ENCODE data around the gene POLG. TPM values are rescaled to one million over a fixed set of nuclear protein-coding genes. Genes with fewer than 3 reads are reported as not detected.
"Not testable (repeated sequence)": the region's sequence is repeated elsewhere in the genome, so short reads cannot be mapped to it uniquely, and the experiment has no call there.

POLG gene

GRCh38 chr15:89282631-89283030 is 52.0 kb downstream of the POLG start:
- Histone ChIP-seq H3K36me3 (ENCODE audit: control insufficient read depth in 1 of 2, insufficient read depth in 2 of 2, low read depth in 1 of 2, low read length in 2 of 2) (peaks cover 3 to 16% of the 10 kb centered on the region in 2 experiments), H3K14ac (ENCODE audit: low read length in 2 of 2) (no peak overlapping the region), H2BK5ac (ENCODE audit: low read depth, low read length, poor library complexity, severe bottlenecking) (no peak overlapping the region), H3K9ac (ENCODE audit: low read length) (no peak overlapping the region), H3K4me3 (ENCODE audit: insufficient read depth in 1 of 2, low read depth in 1 of 2, low read length in 2 of 2) (no peak overlapping the region), H2AFZ (ENCODE audit: low read depth, low read length) (no peak overlapping the region), H3K18ac (ENCODE audit: low read depth in 1 of 2, low read length in 2 of 2) (no peak overlapping the region), H2AK5ac (ENCODE audit: low read length, severe bottlenecking) (no peak overlapping the region), H2BK12ac (ENCODE audit: low read length in 2 of 2) (no peak overlapping the region), H3K4me2 (ENCODE audit: low read length, poor library complexity, severe bottlenecking) (no peak overlapping the region), H2BK15ac (ENCODE audit: low read depth, poor library complexity, severe bottlenecking) (no peak overlapping the region), H4K91ac (ENCODE audit: low read length) (no peak overlapping the region), H4K8ac (ENCODE audit: low read length) (no peak overlapping the region), H3K4me1 (ENCODE audit: control insufficient read depth, insufficient read depth, low read depth, low read length) (no peaks in the 10 kb centered on the region), H3K27ac (ENCODE audit: low read length, poor library complexity, severe bottlenecking) (no peak overlapping the region), H3K9me3 (ENCODE audit: control insufficient read depth, low read length) (peaks cover 3% of the 10 kb centered on the region), H3K79me1 (replicated peaks; ENCODE audit: low read length, poor library complexity, severe bottlenecking) (no peaks in the 10 kb centered on the region), H3K23ac (ENCODE audit: low read length in 2 of 2) (no peak overlapping the region), H3K4ac (ENCODE audit: low read depth in 1 of 2, low read length in 2 of 2) (no peak overlapping the region), H3K27me3 (ENCODE audit: control insufficient read depth in 1 of 2, insufficient read depth in 1 of 2, low read length in 2 of 2) (no peaks in the 10 kb centered on the region), H2BK120ac (ENCODE audit: low read depth, low read length) (no peak overlapping the region)
- 50% methylated on average over 1 of the region's 4 CpGs for WGBS
- DNase-seq: no peak

- no peak for DNase-seq
- Histone ChIP-seq H3K18ac (ENCODE audit: low read depth in 1 of 2, low read length in 2 of 2) (no peak overlapping the region), H3K14ac (ENCODE audit: low read length in 2 of 2) (no peak overlapping the region), H3K4me2 (ENCODE audit: low read length, poor library complexity, severe bottlenecking) (no peak overlapping the region), H4K91ac (ENCODE audit: low read length) (no peak overlapping the region), H2BK120ac (ENCODE audit: low read depth, low read length) (no peak overlapping the region), H3K4me3 (ENCODE audit: insufficient read depth in 1 of 2, low read depth in 1 of 2, low read length in 2 of 2) (no peak overlapping the region), H3K4ac (ENCODE audit: low read depth in 1 of 2, low read length in 2 of 2) (no peak overlapping the region), H3K36me3 (ENCODE audit: control insufficient read depth in 1 of 2, insufficient read depth in 2 of 2, low read depth in 1 of 2, low read length in 2 of 2) (peaks cover 0 to 7% of the 10 kb centered on the region in 2 experiments), H2AK5ac (ENCODE audit: low read length, severe bottlenecking) (no peak overlapping the region), H3K23ac (ENCODE audit: low read length in 2 of 2) (no peak overlapping the region), H2BK5ac (ENCODE audit: low read depth, low read length, poor library complexity, severe bottlenecking) (no peak overlapping the region), H3K79me1 (replicated peaks; ENCODE audit: low read length, poor library complexity, severe bottlenecking) (no peaks in the 10 kb centered on the region), H2AFZ (ENCODE audit: low read depth, low read length) (no peak overlapping the region), H2BK15ac (ENCODE audit: low read depth, poor library complexity, severe bottlenecking) (no peak overlapping the region), H3K9ac (ENCODE audit: low read length) (no peak overlapping the region), H2BK12ac (ENCODE audit: low read length in 2 of 2) (no peak overlapping the region), H3K27me3 (ENCODE audit: control insufficient read depth in 1 of 2, insufficient read depth in 1 of 2, low read length in 2 of 2) (no peaks in the 10 kb centered on the region), H3K27ac (ENCODE audit: low read length, poor library complexity, severe bottlenecking) (no peak overlapping the region), H4K8ac (ENCODE audit: low read length) (no peak overlapping the region), H3K4me1 (ENCODE audit: control insufficient read depth, insufficient read depth, low read depth, low read length) (no peaks in the 10 kb centered on the region), H3K9me3 (ENCODE audit: control insufficient read depth, low read length) (no peaks in the 10 kb centered on the region)
- no CpG with 5 or more reads among the region's 1 CpG for WGBS
These were observed 56.3 kb downstream of the POLG start for GRCh38 chr15:89278307-89278706.

GRCh38 chr15:89277281-89277680 is 57.3 kb downstream of the POLG start:
- not testable (repeated sequence) for H4K8ac ChIP-seq (ENCODE audit: low read length)

More at GRCh38 chr15:89277281-89277680, 57.3 kb downstream of the POLG start:
- not testable (repeated sequence) for H2BK15ac ChIP-seq (ENCODE audit: low read depth, poor library complexity, severe bottlenecking); H3K4me1 ChIP-seq (ENCODE audit: control insufficient read depth, insufficient read depth, low read depth, low read length); H2AFZ ChIP-seq (ENCODE audit: low read depth, low read length); H3K4ac ChIP-seq (ENCODE audit: low read depth in 1 of 2, low read length in 2 of 2); DNase-seq; H3K23ac ChIP-seq (ENCODE audit: low read length in 2 of 2); H2BK12ac ChIP-seq (ENCODE audit: low read length in 2 of 2); H4K91ac ChIP-seq (ENCODE audit: low read length); H3K27me3 ChIP-seq (ENCODE audit: control insufficient read depth in 1 of 2, insufficient read depth in 1 of 2, low read length in 2 of 2); H2AK5ac ChIP-seq (ENCODE audit: low read length, severe bottlenecking); H2BK120ac ChIP-seq (ENCODE audit: low read depth, low read length); H3K79me1 ChIP-seq (replicated peaks; ENCODE audit: low read length, poor library complexity, severe bottlenecking); H3K4me3 ChIP-seq (ENCODE audit: insufficient read depth in 1 of 2, low read depth in 1 of 2, low read length in 2 of 2); H2BK5ac ChIP-seq (ENCODE audit: low read depth, low read length, poor library complexity, severe bottlenecking); H3K18ac ChIP-seq (ENCODE audit: low read depth in 1 of 2, low read length in 2 of 2); H3K27ac ChIP-seq (ENCODE audit: low read length, poor library complexity, severe bottlenecking); H3K36me3 ChIP-seq (ENCODE audit: control insufficient read depth in 1 of 2, insufficient read depth in 2 of 2, low read depth in 1 of 2, low read length in 2 of 2); H3K9me3 ChIP-seq (ENCODE audit: control insufficient read depth, low read length); H3K9ac ChIP-seq (ENCODE audit: low read length); H3K4me2 ChIP-seq (ENCODE audit: low read length, poor library complexity, severe bottlenecking); H3K14ac ChIP-seq (ENCODE audit: low read length in 2 of 2)
- 100% methylated on average over 4 of the region's 4 CpGs for WGBS

Small RNAs within 50 kb of the gene (small RNA-seq; reads per million reads assigned to genes)
- gene MIR6766 (ENCODE audit: low read depth): not detected
